ENCODE measurements around the gene TRIM40. TPM values are rescaled to one million over a fixed set of nuclear protein-coding genes. Genes with fewer than 3 reads are reported as not detected.
A peak's percentile ranks its signal among the peaks of the same experiment; 100 is the strongest.

The TRIM40 gene
- total RNA-seq, 1 experiment from 2014 or later = not detected

DNA sequence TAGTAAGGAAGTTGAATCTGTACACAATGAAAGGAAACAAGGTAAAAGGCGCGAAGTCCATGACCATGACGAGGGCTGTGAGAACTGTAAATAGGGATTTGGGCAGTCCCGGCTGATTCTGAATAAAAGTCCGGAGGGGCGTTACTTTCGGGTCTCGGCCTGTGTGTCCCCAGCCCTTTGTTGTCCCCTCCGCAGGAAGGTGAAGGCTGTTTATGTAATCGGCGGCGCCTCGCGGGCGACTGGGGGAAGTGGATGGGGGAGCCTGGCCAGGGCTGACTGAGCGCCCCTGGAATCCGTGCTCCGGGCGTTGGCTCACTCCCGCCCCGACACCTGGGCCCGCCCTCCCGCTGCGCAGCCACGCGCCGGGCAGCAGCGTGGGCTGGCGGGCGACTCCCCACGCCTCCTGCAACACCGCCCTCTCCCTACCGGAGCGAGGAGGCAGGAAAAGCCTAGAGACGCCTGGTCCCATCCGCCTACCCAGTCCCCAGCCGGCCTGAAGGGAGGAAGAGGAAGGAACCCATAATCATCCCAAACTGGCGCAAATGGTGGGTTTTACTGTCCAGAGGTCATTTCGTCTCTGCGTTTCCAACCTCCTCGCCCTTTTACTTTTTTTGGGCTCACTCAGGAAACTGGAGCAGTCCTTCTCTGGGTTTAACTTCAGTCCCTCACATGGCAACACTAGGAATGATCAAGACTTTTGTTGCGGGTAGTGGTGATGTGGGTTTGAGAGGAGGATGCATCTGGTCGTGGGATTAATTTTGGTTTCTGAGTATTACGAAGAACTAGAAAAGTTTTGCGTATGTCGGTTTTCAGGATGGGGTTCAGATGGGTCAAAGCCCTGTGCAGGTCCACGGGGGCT, 35.1 kb upstream of the TRIM40 start:
- no peaks in the 10 kb centered on the region for H3K9me3 ChIP-seq (ENCODE audit: control insufficient read depth in 1 of 2, insufficient read depth in 1 of 2, low read depth in 1 of 2, low read length in 2 of 2)
- no TSS peak for BruUV-seq (replicated peaks)
- ATAC-seq (peak; percentile 43), DNase-seq (ENCODE audit: low read depth, low spot score) (no peak)
- H3K36me3 ChIP-seq (ENCODE audit: control insufficient read depth in 1 of 2, insufficient read depth in 2 of 2, low read length in 2 of 2) = no peaks in the 10 kb centered on the region
- CTCF ChIA-PET = interaction anchor here (0.9 to 6.4 kb wide), 2 partner anchors 31 to 253 kb away, joined by 3 to 105 read pairs; no protein-coding TSS in a partner anchor
- no peak overlapping the region for H3K27ac ChIP-seq (ENCODE audit: low read depth, low read length)
- H3K27me3 ChIP-seq (ENCODE audit: insufficient read depth, low read length) = no peaks in the 10 kb centered on the region
- peak overlapping the region; percentile 75 for H2AFZ ChIP-seq (ENCODE audit: low read depth, low read length, poor library complexity, severe bottlenecking)
- peak overlapping the region; percentile 50 to 56 for H3K4me3 ChIP-seq (replicated peaks in 1 of 2; ENCODE audit: low read depth in 1 of 2, low read length in 2 of 2)
- POLR2A ChIA-PET = interaction anchor here (1.2 to 1.4 kb wide), 3 partner anchors 9 to 39 kb away, joined by 4 to 18 read pairs (median 6); partner anchors contain the start of gene POLR1H
- intact Hi-C loops (cut with micrococcal nuclease) = no loop called here
- no peaks in the 10 kb centered on the region for H3K9me2 ChIP-seq (ENCODE audit: insufficient read depth)
- RAD21 ChIA-PET (ENCODE audit: low non-redundant PET in 1 of 2, low total read pairs in 2 of 2, uncharacterized antibody in 2 of 2, unreplicated experiment in 2 of 2) = interaction anchor here in 1 of 2 experiments (1.2 kb wide), 1 partner anchor 34 kb away, joined by 3 read pairs; the partner anchor contains the start of gene PPP1R11
- no peak for TF ChIP-seq JUND (IDR thresholded peaks at IDR 0.05)
- TF ChIP-seq EGR1 (IDR thresholded peaks at IDR 0.05; ENCODE audit: low read depth) = peak; percentile 77
- peak; percentile 62; the same call in 1 of the 2 replicates for TF ChIP-seq CBX3 (IDR thresholded peaks at IDR 0.05; ENCODE audit: low read depth)
- TF ChIP-seq, protein P1, sequence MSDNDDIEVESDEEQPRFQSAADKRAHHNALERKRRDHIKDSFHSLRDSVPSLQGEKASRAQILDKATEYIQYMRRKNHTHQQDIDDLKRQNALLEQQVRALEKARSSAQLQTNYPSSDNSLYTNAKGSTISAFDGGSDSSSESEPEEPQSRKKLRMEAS (IDR thresholded peaks at IDR 0.05) = peak; percentile 90
- peak overlapping the region; percentile 64 for H3K9ac ChIP-seq (ENCODE audit: low read length)
- H3K4me2 ChIP-seq (ENCODE audit: low read length) = peak overlapping the region; percentile 91
- peaks cover 23 to 58% of the 10 kb centered on the region in 2 experiments for H3K4me1 ChIP-seq (ENCODE audit: control insufficient read depth in 1 of 2, insufficient read depth in 2 of 2, low read length in 2 of 2)
- no peaks in the 10 kb centered on the region for H4K20me1 ChIP-seq (ENCODE audit: insufficient read depth)
- no peaks in the 10 kb centered on the region for H3K79me2 ChIP-seq (ENCODE audit: insufficient read depth, low read length)

Measured in HCT116 (cell line).